DND-41 (cell line): ENCODE results near the gene CD58.
"Not testable (repeated sequence)": the region's sequence is repeated elsewhere in the genome, so short reads cannot be mapped to it uniquely, and the experiment has no call there.

ENCODE experiments used
- ATAC-seq: fragments of 200-7000 bp; cut with Tn5 transposase; 3 replicates; pipeline ENCODE4 v1.9.1; 2021; ENCODE audit warnings: low read depth; ENCODE audit not compliant: insufficient read depth
- DNase-seq: peaks from one replicate; pipeline ENCODE4 v3.0.0-alpha.2; 2020
- H2AFZ ChIP-seq: 2 replicates; pipeline ENCODE4 v1.6.0; 2012; ENCODE audit warnings: low read depth, low read length
- H3K27ac ChIP-seq: 2 replicates; pipeline ENCODE4 v1.5.1; 2012; ENCODE audit warnings: low read length, inconsistent platforms
- H3K27me3 ChIP-seq: fragments of 200-600 bp; sonication (generic); 2 replicates; pipeline ENCODE4 v1.6.0; 2012; ENCODE audit warnings: low read length, mild to moderate bottlenecking, inconsistent platforms; ENCODE audit not compliant: insufficient read depth, poor library complexity
- H3K36me3 ChIP-seq: 2 replicates; pipeline ENCODE4 v1.5.1; 2012; ENCODE audit warnings: low read length, inconsistent platforms; ENCODE audit not compliant: insufficient read depth
- H3K4me1 ChIP-seq: 2 replicates; pipeline ENCODE4 v1.5.1; 2012; ENCODE audit warnings: mild to moderate bottlenecking, low read length; ENCODE audit not compliant: insufficient read depth
- H3K4me2 ChIP-seq: 2 replicates; pipeline ENCODE4 v1.6.0; 2012; ENCODE audit warnings: mild to moderate bottlenecking, moderate library complexity, low read length, inconsistent platforms; ENCODE audit not compliant: insufficient read depth
- H3K4me3 ChIP-seq, 2 experiments: fragments of 200-600 bp in 1 of 2; shearing (Covaris generic) in 1 of 2; 2 replicates each; pipeline ENCODE4 v1.5.1; 2012 to 2016; ENCODE audit warnings: inconsistent platforms in 2 of 2, low read length in 2 of 2, mild to moderate bottlenecking in 2 of 2, low read depth in 1 of 2, moderate library complexity in 1 of 2
- H3K79me2 ChIP-seq: 2 replicates; pipeline ENCODE4 v1.6.0; 2012; ENCODE audit warnings: low read length, inconsistent platforms; ENCODE audit not compliant: insufficient read depth
- H3K9ac ChIP-seq: 2 replicates; pipeline ENCODE4 v1.6.0; 2012; ENCODE audit warnings: low read depth, mild to moderate bottlenecking, inconsistent platforms, low read length, moderate library complexity
- H3K9me3 ChIP-seq: 2 replicates; pipeline ENCODE4 v1.5.1; 2012; ENCODE audit warnings: low read length, moderate library complexity, mild to moderate bottlenecking, inconsistent platforms; ENCODE audit not compliant: insufficient read depth, severe bottlenecking
- H4K20me1 ChIP-seq: 2 replicates; pipeline ENCODE4 v1.6.0; 2012; ENCODE audit warnings: low read length; ENCODE audit not compliant: insufficient read depth
- TF ChIP-seq, protein P1 (sequence below): IDR thresholded peaks from 2 replicates; pipeline ENCODE4 v1.5.1; 2012; ENCODE audit warnings: borderline replicate concordance, low read length, moderate library complexity, mild to moderate bottlenecking; ENCODE audit not compliant: poor library complexity, severe bottlenecking; ENCODE audit errors: extremely low read depth

CD58 gene

DNA sequence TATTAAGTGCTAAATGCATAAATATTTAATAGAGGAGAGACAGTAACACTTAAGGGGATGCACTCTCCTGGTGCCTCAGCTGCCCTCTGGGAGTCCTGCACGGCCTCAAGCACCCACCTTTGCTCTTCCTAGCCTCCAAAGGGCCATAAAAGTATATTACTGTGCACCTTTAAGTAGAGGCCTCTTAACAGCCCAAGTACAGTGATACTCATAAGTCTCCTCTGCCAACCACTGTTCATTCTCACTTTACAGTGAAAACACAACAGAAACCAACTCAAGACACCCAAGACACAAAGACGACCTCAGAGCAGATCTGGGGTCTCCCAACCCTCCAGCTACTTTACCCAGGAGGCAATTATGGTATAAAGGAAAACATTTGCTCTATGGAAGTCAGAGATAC is 26.6 kb upstream of the CD58 start:
- H3K27me3 ChIP-seq, H3K36me3 ChIP-seq, H3K79me2 ChIP-seq, H4K20me1 ChIP-seq, H3K27ac ChIP-seq, DNase-seq, H3K4me1 ChIP-seq, H3K9me3 ChIP-seq, H3K4me2 ChIP-seq, H2AFZ ChIP-seq, ATAC-seq, H3K4me3 ChIP-seq, H3K9ac ChIP-seq: not testable (repeated sequence)

DNA sequence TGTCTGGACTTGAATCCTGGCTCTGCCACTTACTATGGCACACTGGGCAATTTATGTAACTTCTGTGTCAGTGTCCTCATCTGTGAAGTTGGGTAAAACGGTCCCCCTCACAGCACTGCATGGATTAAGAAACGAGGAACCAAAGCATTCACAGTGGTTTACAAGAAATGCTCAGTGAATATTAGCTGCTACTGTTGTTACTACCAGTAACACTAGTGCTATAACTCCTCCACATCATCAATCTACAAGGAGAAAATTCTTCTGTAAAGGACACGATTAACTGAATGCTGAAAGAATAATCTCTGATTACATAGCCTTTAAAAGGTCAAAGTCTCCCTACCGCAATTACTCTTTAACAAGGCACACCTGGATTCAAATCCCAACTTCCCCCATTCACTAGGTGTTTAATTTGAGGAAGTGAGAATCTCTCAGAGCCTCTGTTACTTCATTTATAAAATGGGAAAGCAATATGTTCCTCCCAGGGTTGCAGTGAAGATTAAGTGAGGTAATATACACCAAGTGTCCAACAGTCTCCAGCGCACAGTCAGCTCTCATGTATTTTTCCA is 26.0 kb upstream of the CD58 start:
- not testable (repeated sequence) for DNase-seq, H3K4me2 ChIP-seq

DNA sequence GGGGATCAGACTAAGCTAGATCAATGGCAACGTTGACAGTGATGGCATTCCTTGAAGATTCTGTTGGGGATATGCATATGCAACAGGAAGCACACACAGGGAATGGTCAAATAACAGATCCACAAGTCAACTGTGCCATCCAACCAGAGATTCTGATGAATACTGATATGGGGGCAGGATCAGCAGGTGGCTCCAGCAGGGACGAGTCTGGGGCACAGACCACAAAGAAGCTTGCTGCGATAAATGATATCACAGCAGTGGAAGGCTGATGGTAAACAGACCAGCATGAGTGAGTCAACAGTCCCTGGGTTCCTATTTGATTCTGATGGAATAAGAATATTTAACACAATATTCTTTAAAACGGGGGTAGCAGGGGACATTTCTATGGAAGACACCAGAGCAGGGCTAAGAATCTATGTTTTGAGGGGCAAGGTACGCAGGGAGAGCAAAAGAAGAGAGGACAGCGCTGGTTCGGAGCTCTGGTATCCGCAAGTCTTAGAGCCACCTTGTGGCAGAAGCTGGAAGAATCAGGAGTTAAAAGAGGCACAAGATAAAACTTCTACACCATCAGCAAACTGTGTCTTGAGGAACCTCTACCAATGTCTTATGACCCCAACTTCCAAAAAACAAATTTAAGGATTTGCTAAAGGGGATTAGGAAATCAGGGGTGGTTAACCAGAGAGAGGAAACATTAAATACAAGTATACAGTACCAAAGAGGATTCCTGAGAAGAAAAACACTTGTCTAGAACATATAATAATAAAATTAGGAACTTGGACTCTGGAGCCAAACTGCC is 25.3 kb upstream of the CD58 start:
- TF ChIP-seq, protein P1, sequence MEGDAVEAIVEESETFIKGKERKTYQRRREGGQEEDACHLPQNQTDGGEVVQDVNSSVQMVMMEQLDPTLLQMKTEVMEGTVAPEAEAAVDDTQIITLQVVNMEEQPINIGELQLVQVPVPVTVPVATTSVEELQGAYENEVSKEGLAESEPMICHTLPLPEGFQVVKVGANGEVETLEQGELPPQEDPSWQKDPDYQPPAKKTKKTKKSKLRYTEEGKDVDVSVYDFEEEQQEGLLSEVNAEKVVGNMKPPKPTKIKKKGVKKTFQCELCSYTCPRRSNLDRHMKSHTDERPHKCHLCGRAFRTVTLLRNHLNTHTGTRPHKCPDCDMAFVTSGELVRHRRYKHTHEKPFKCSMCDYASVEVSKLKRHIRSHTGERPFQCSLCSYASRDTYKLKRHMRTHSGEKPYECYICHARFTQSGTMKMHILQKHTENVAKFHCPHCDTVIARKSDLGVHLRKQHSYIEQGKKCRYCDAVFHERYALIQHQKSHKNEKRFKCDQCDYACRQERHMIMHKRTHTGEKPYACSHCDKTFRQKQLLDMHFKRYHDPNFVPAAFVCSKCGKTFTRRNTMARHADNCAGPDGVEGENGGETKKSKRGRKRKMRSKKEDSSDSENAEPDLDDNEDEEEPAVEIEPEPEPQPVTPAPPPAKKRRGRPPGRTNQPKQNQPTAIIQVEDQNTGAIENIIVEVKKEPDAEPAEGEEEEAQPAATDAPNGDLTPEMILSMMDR = peak; percentile 58
- H2AFZ ChIP-seq, H3K4me3 ChIP-seq, H3K27me3 ChIP-seq, H3K4me1 ChIP-seq, H3K79me2 ChIP-seq, H3K9ac ChIP-seq, H4K20me1 ChIP-seq, H3K36me3 ChIP-seq, H3K9me3 ChIP-seq, H3K27ac ChIP-seq: not testable (repeated sequence)
- H3K4me2 ChIP-seq = 0 out of 2 replicates have a peak overlapping the region, but pooled peaks have one; percentile 10
- DNase-seq = peak; percentile 64
- ATAC-seq = peak; percentile 89

More for the DNA sequence above, 26.0 kb upstream of the CD58 start:
- ATAC-seq, H3K36me3 ChIP-seq, H3K79me2 ChIP-seq, H3K27ac ChIP-seq, H3K4me3 ChIP-seq, H3K9me3 ChIP-seq, H2AFZ ChIP-seq, H3K9ac ChIP-seq, H4K20me1 ChIP-seq, H3K27me3 ChIP-seq, H3K4me1 ChIP-seq: not testable (repeated sequence)

DNA sequence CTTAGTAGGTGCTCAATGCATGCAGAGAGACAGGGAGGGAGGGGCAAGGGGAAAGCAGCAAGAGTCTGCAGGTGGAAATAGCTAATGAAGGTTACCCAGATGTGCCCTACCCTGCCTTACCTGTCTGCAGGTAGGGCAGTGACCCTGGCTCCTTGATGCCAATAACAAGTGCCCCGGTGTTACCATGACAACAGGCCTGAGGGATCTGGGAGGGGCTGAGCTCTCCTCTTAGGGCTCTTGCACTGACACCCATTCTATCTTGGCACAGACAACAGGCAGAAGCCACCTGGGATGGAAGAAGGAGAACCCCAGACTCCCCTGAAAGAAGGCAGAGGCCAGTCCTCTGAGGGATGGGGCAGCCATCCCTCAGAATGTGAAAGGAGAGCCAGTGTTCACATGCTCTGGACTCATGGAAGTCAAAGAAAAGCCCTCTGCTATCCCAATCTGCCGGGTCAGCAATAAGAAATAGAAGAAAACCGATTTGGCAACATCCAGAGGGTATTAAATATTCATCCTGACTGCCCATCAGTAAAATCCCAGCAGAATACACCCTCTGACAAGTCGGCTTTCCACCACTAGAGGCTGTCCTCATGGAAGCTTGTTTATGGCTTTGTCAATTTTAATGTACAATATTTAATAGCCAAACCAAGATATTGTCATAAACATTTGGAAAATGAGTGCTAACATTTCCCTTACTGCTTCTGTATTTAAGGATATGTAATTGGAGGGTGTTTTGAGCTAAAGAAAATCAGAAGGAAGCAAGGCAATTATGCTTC is 24.4 kb upstream of the CD58 start:
- H3K9me3 ChIP-seq, ATAC-seq, H3K4me1 ChIP-seq, H2AFZ ChIP-seq, H3K36me3 ChIP-seq, H3K4me3 ChIP-seq, H4K20me1 ChIP-seq, H3K79me2 ChIP-seq, DNase-seq, H3K27ac ChIP-seq, H3K9ac ChIP-seq, H3K27me3 ChIP-seq, H3K4me2 ChIP-seq: not testable (repeated sequence)
- TF ChIP-seq, protein P1 = peak; percentile 12

DNA sequence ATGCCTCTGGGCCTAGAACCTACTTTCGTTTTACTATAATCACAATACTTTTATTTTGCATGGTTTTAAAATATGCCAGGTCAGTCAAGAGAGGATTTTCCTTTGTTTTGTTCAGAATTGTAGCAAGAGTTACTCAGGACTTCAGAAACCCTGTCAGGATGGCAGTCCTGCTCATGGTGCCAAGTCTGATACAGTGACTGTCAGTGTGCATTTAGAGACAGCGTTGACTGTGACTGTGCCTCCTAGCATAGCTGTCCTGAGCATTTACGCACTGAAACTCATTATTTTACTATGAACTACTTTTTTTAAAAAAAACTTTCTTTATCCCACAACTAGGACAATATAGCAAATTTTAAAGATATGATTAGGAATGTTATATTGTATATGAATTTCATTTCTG is 23.2 kb upstream of the CD58 start:
- not testable (repeated sequence) for H4K20me1 ChIP-seq

DNA sequence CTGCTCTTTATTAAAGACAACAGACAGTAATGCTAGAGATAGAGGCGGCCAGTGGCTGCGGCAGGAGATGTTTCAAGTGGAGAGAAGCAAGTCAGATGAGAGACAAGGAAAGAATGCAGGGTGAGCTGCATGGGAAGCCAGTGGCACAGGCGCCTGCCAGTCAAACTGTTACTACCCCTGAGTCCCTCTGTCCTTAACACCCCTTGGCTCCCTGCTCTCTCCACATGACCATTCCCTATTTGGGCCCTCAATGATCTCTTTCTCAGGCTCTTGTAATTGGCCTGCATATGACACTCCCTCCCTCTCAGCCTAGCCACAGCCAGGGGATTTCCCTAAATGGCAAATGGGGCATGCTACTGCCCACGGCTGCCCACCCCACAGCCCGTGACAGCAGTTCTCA is 22.6 kb upstream of the CD58 start:
- not testable (repeated sequence) for H3K9me3 ChIP-seq, H2AFZ ChIP-seq, H3K4me1 ChIP-seq, ATAC-seq, H4K20me1 ChIP-seq, H3K4me3 ChIP-seq, H3K27ac ChIP-seq, H3K79me2 ChIP-seq, H3K36me3 ChIP-seq, H3K27me3 ChIP-seq, H3K4me2 ChIP-seq, H3K9ac ChIP-seq, DNase-seq

More for the DNA sequence above, 23.2 kb upstream of the CD58 start:
- DNase-seq, H3K79me2 ChIP-seq, H3K4me1 ChIP-seq, ATAC-seq, H3K27ac ChIP-seq, H2AFZ ChIP-seq, H3K4me2 ChIP-seq, H3K27me3 ChIP-seq, H3K4me3 ChIP-seq, H3K36me3 ChIP-seq, H3K9ac ChIP-seq, H3K9me3 ChIP-seq: not testable (repeated sequence)
